ENCODE data around the gene TYMS.

- TF ChIP-seq FOXM1 (IDR thresholded peaks at IDR 0.05; ENCODE audit: borderline replicate concordance) (no peak), TARDBP (IDR thresholded peaks at IDR 0.05) (no peak), ELF4 (IDR thresholded peaks at IDR 0.05) (no peak), L3MBTL2 (conservative IDR thresholded peaks at IDR 0.05) (no peak), ARNT (IDR thresholded peaks at IDR 0.05) (no peak)
Observed at GRCh38 chr18:682833-683232, 25.4 kb downstream of the TYMS start.

Measured in HEK293T (cell line).